Coronary artery (tissue), 2 donors: ENCODE data around the gene HTR1D.
"Not testable (repeated sequence)": the region's sequence is repeated elsewhere in the genome, so short reads cannot be mapped to it uniquely, and the experiment has no call there.

ENCODE experiments used
- DNase-seq: peaks from one replicate; pipeline ENCODE4 v3.0.0-alpha.2; 2017; ENCODE audit warnings: low spot score
- H3K27ac ChIP-seq, 2 donors: fragments of 200-600 bp; sonication (generic); one replicate each; pipeline ENCODE4 v1.5.1; 2016 to 2019
- H3K4me3 ChIP-seq: fragments of 200-600 bp; sonication (generic); 2 replicates; pipeline ENCODE4 v1.5.1; 2016; ENCODE audit warnings: mild to moderate bottlenecking, moderate library complexity
- TF ChIP-seq, protein P1 (sequence below): fragments of 200-600 bp; sonication (generic); IDR thresholded peaks from one replicate; pipeline ENCODE4 v1.5.1; 2019; ENCODE audit warnings: antibody characterized with exemption

The HTR1D gene

GRCh38 chr1:23193391-23194118 lies 23.7 kb downstream of the HTR1D start:
- TF ChIP-seq, protein P1, sequence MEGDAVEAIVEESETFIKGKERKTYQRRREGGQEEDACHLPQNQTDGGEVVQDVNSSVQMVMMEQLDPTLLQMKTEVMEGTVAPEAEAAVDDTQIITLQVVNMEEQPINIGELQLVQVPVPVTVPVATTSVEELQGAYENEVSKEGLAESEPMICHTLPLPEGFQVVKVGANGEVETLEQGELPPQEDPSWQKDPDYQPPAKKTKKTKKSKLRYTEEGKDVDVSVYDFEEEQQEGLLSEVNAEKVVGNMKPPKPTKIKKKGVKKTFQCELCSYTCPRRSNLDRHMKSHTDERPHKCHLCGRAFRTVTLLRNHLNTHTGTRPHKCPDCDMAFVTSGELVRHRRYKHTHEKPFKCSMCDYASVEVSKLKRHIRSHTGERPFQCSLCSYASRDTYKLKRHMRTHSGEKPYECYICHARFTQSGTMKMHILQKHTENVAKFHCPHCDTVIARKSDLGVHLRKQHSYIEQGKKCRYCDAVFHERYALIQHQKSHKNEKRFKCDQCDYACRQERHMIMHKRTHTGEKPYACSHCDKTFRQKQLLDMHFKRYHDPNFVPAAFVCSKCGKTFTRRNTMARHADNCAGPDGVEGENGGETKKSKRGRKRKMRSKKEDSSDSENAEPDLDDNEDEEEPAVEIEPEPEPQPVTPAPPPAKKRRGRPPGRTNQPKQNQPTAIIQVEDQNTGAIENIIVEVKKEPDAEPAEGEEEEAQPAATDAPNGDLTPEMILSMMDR = no peak
- no peak overlapping the region for H3K27ac ChIP-seq
- no peak for DNase-seq
- H3K4me3 ChIP-seq = no peak overlapping the region

GRCh38 chr1:23191199-23191598 lies 26.1 kb downstream of the HTR1D start:
- DNase-seq = no peak
- no peak overlapping the region for H3K4me3 ChIP-seq
- TF ChIP-seq, protein P1 = no peak
- no peak overlapping the region for H3K27ac ChIP-seq

DNA sequence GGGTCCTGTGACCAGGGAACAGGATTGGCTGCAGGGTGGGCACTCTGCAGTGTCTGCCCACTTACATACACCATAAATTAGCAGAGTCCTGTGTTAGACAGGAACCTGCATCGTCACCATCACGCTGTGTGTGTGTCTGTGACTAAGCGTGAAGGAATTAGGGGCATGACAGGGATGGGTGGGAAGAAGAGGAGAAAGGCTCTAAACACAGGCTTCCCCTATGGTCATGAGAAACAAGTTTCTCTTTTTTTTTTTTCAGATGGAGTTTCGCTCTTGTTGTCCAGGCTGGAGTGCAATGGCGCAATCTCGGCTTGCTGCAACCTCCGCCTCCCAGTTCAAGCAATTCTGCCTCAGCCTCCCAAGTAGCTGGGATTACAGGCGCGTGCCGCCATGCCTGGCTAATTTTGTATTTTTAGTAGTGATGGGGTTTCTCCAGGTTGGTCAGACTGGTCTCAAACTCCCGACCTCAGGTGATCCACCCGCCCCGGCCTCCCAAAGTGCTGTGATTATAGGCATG lies 28.3 kb downstream of the HTR1D start:
- not testable (repeated sequence) for H3K4me3 ChIP-seq, DNase-seq, H3K27ac ChIP-seq

- Histone ChIP-seq H3K4me3 (no peak overlapping the region), H3K27ac (no peak overlapping the region)
- TF ChIP-seq, protein P1 = no peak
- DNase-seq = no peak
Measured at GRCh38 chr1:23188434-23188884, 28.8 kb downstream of the HTR1D start.

GRCh38 chr1:23187637-23188036 lies 29.7 kb downstream of the HTR1D start:
- TF ChIP-seq, protein P1 = no peak
- DNase-seq = no peak
- Histone ChIP-seq H3K4me3 (no peak overlapping the region), H3K27ac (no peak overlapping the region)

DNA sequence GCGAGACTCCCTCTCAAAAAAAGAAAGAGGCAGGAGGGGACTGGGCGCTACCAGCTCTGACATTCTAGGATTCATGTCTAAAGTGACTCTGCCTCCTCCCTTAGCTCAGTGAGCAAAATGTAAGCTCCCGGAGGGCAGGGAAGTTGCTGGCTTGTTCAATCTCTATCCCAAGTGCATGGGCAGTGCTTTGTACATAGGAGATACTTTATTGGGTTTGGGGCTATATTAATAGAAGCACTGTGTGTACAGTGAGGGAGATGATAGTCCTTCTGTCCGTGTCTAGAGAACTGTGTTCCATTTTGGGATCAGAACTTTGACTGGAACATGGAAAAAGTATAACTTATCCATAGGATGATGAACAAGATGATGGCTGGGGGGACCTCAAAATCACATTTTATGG lies 31.9 kb downstream of the HTR1D start:
- DNase-seq = no peak
- TF ChIP-seq, protein P1 = no peak
- Histone ChIP-seq H3K4me3 (no peak overlapping the region), H3K27ac (no peak overlapping the region)

GRCh38 chr1:23184212-23184934 lies 32.9 kb downstream of the HTR1D start:
- no peak for DNase-seq
- Histone ChIP-seq H3K27ac (no peak overlapping the region), H3K4me3 (peak overlapping the region; percentile 63)
- TF ChIP-seq, protein P1 = peak; percentile 85
